NT2/D1 (cell line): ENCODE data around the gene PFN3.

ENCODE experiments used
- DNase-seq: peaks from one replicate; pipeline ENCODE4 v3.0.0-alpha.2; 2011; ENCODE audit warnings: low read depth, low spot score
- H3K27me3 ChIP-seq: 2 replicates; pipeline ENCODE4 v1.6.0; 2011; ENCODE audit warnings: mild to moderate bottlenecking; ENCODE audit not compliant: insufficient read length, insufficient read depth
- H3K36me3 ChIP-seq: 2 replicates; pipeline ENCODE4 v1.6.1; 2011; ENCODE audit warnings: mild to moderate bottlenecking, low read length, mixed read lengths; ENCODE audit not compliant: insufficient read depth, insufficient read length
- H3K4me1 ChIP-seq: 2 replicates; pipeline ENCODE4 v1.5.1; 2011; ENCODE audit not compliant: insufficient read depth, insufficient read length
- H3K4me3 ChIP-seq: 2 replicates; pipeline ENCODE4 v1.5.1; 2011; ENCODE audit warnings: low read depth; ENCODE audit not compliant: insufficient read length
- H3K9ac ChIP-seq: 2 replicates; pipeline ENCODE4 v1.6.0; 2011; ENCODE audit warnings: low read depth; ENCODE audit not compliant: insufficient read length
- H3K9me3 ChIP-seq: 2 replicates; pipeline ENCODE4 v1.5.1; 2011; ENCODE audit warnings: mild to moderate bottlenecking, low read length; ENCODE audit not compliant: insufficient read depth
- SUZ12 ChIP-seq: IDR thresholded peaks from 2 replicates; pipeline ENCODE4 v1.6.1; 2011; ENCODE audit not compliant: insufficient read length, insufficient read depth; ENCODE audit errors: extremely low read depth
- YY1 ChIP-seq: IDR thresholded peaks from 2 replicates; pipeline ENCODE4 v1.6.1; 2011; ENCODE audit not compliant: insufficient read length, insufficient read depth
- ZNF274 ChIP-seq: IDR thresholded peaks from 2 replicates; pipeline ENCODE4 v1.6.1; 2011; ENCODE audit warnings: mild to moderate bottlenecking, low read depth, low read length

Gene PFN3

GRCh38 chr5:177392765-177393164 lies 7.7 kb downstream of the PFN3 start:
- no peak for DNase-seq
- no peak overlapping the region for H3K9ac ChIP-seq
- H3K9me3 ChIP-seq, result no peaks in the 10 kb centered on the region
- peaks cover 30% of the 10 kb centered on the region for H3K4me1 ChIP-seq
- no peaks in the 10 kb centered on the region for H3K36me3 ChIP-seq
- no peak overlapping the region for H3K4me3 ChIP-seq
- peaks cover 32% of the 10 kb centered on the region for H3K27me3 ChIP-seq
- TF ChIP-seq YY1, result no peak
- TF ChIP-seq ZNF274, result no peak
- no peak for TF ChIP-seq SUZ12

GRCh38 chr5:177390363-177391300 lies 9.8 kb downstream of the PFN3 start:
- Histone ChIP-seq H3K27me3 (peaks cover 35% of the 10 kb centered on the region), H3K4me3 (no peak overlapping the region), H3K36me3 (no peaks in the 10 kb centered on the region), H3K4me1 (peaks cover 28% of the 10 kb centered on the region), H3K9ac (peak overlapping the region; percentile 59), H3K9me3 (no peaks in the 10 kb centered on the region)
- peak; percentile 87 for DNase-seq
- TF ChIP-seq YY1 (no peak), ZNF274 (no peak), SUZ12 (no peak)

- H3K9ac ChIP-seq, result peak overlapping the region; percentile 58
- no peak overlapping the region for H3K4me3 ChIP-seq
- TF ChIP-seq SUZ12 (no peak), ZNF274 (no peak)
- no peaks in the 10 kb centered on the region for H3K36me3 ChIP-seq
- DNase-seq, result no peak
- H3K27me3 ChIP-seq, result peaks cover 38% of the 10 kb centered on the region
- H3K4me1 ChIP-seq, result peaks cover 28% of the 10 kb centered on the region
- H3K9me3 ChIP-seq, result no peaks in the 10 kb centered on the region
Measured at GRCh38 chr5:177389241-177390169, 11.0 kb downstream of the PFN3 start.

GRCh38 chr5:177388521-177389052 lies 11.9 kb downstream of the PFN3 start:
- H3K36me3 ChIP-seq, result no peaks in the 10 kb centered on the region
- DNase-seq, result no peak
- peaks cover 38% of the 10 kb centered on the region for H3K27me3 ChIP-seq
- H3K9ac ChIP-seq, result peak overlapping the region; percentile 22
- peaks cover 28% of the 10 kb centered on the region for H3K4me1 ChIP-seq
- H3K4me3 ChIP-seq, result no peak overlapping the region
- H3K9me3 ChIP-seq, result no peaks in the 10 kb centered on the region
- TF ChIP-seq ZNF274, result no peak
- TF ChIP-seq SUZ12, result no peak
- TF ChIP-seq YY1, result no peak

- Histone ChIP-seq H3K36me3 (no peaks in the 10 kb centered on the region), H3K9ac (no peak overlapping the region), H3K9me3 (no peaks in the 10 kb centered on the region), H3K4me3 (no peak overlapping the region), H3K27me3 (peaks cover 38% of the 10 kb centered on the region), H3K4me1 (peaks cover 30% of the 10 kb centered on the region)
- TF ChIP-seq SUZ12 (no peak), YY1 (no peak), ZNF274 (no peak)
- DNase-seq, result no peak
Measured at GRCh38 chr5:177387405-177387804, 13.1 kb downstream of the PFN3 start.

- peaks cover 31% of the 10 kb centered on the region for H3K4me1 ChIP-seq
- H3K9ac ChIP-seq, result no peak overlapping the region
- no peak overlapping the region for H3K4me3 ChIP-seq
- no peaks in the 10 kb centered on the region for H3K36me3 ChIP-seq
- H3K27me3 ChIP-seq, result peaks cover 36% of the 10 kb centered on the region
- no peaks in the 10 kb centered on the region for H3K9me3 ChIP-seq
- TF ChIP-seq YY1 (no peak), SUZ12 (no peak), ZNF274 (no peak)
- DNase-seq, result no peak
Measured at GRCh38 chr5:177386542-177386941, 13.9 kb downstream of the PFN3 start.

GRCh38 chr5:177385720-177386119 lies 14.7 kb downstream of the PFN3 start:
- Histone ChIP-seq H3K9ac (no peak overlapping the region), H3K36me3 (no peaks in the 10 kb centered on the region), H3K27me3 (peaks cover 28% of the 10 kb centered on the region), H3K9me3 (no peaks in the 10 kb centered on the region), H3K4me1 (peaks cover 26% of the 10 kb centered on the region), H3K4me3 (no peak overlapping the region)
- DNase-seq, result no peak
- TF ChIP-seq SUZ12 (no peak), ZNF274 (no peak), YY1 (no peak)
